Stimulated activated naive CD8-positive, alpha-beta T cell treated with anti-CD3 and anti-CD28 coated beads, Interleukin-15, amount 100 ng/mL, for 72 hours (primary cell): ENCODE measurements around the gene TMEM120B.
"Not testable (repeated sequence)": the region's sequence is repeated elsewhere in the genome, so short reads cannot be mapped to it uniquely, and the experiment has no call there.

Experiments used
- ATAC-seq: fragments of 150-1000 bp; cut with Tn5 transposase; 2 replicates; pipeline ENCODE4 v1.10.0; 2021; ENCODE audit warnings: mild to moderate bottlenecking, moderate library complexity
- DNase-seq, 2 donors: peaks; one replicate each; pipeline ENCODE4 v3.0.0; 2021 to 2022
- H3K27ac Mint-ChIP-seq, 2 donors: one replicate each; pipeline ENCODE4 v1.8.0; 2022; ENCODE audit warnings: mild to moderate bottlenecking in 2 of 2, mixed read lengths in 2 of 2, moderate library complexity in 2 of 2
- H3K27me3 Mint-ChIP-seq: one replicate; pipeline ENCODE4 v1.8.0; 2022; ENCODE audit warnings: mixed read lengths
- H3K4me1 Mint-ChIP-seq: one replicate; pipeline ENCODE4 v1.8.0; 2022; ENCODE audit warnings: mild to moderate bottlenecking, mixed read lengths
- H3K4me3 Mint-ChIP-seq, 2 donors: one replicate each; pipeline ENCODE4 v1.8.0; 2022; ENCODE audit warnings: mild to moderate bottlenecking in 2 of 2, mixed read lengths in 2 of 2, moderate library complexity in 1 of 2
- H3K9me3 Mint-ChIP-seq, 2 donors: one replicate each; pipeline ENCODE4 v1.8.0; 2022; ENCODE audit warnings: mixed read lengths in 2 of 2

The TMEM120B gene

GRCh38 chr12:121750507-121750955 lies 38.0 kb downstream of the TMEM120B start:
- DNase-seq (no peak), ATAC-seq (peak; percentile 72)
- H3K27ac Mint-ChIP-seq: no peak overlapping the region
- H3K27me3 Mint-ChIP-seq: no peaks in the 10 kb centered on the region
- no peaks in the 10 kb centered on the region for H3K9me3 Mint-ChIP-seq
- H3K4me3 Mint-ChIP-seq: no peak overlapping the region
- H3K4me1 Mint-ChIP-seq: peaks cover 16% of the 10 kb centered on the region

DNA sequence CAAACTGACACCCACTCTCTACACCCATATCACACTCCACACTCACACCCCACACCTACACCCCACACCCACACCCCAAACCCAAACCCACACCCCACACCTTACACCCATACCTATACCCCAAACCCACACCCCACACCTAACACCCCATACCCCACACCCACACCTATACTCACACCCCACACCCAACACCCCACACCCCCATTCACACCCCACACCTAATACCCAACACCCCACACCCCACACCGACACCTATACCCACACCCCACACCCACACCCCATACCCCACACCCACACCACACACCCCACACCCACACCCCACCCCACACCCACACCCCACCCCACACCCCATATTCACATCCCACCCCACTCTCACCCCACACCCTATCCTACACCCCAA lies 38.5 kb downstream of the TMEM120B start:
- DNase-seq: no peak
- Mint-ChIP-seq H3K4me1 (peaks cover 21% of the 10 kb centered on the region), H3K27me3 (no peaks in the 10 kb centered on the region), H3K9me3 (no peaks in the 10 kb centered on the region), H3K4me3 (no peak overlapping the region), H3K27ac (no peak overlapping the region)
- ATAC-seq: peak; percentile 74

DNA sequence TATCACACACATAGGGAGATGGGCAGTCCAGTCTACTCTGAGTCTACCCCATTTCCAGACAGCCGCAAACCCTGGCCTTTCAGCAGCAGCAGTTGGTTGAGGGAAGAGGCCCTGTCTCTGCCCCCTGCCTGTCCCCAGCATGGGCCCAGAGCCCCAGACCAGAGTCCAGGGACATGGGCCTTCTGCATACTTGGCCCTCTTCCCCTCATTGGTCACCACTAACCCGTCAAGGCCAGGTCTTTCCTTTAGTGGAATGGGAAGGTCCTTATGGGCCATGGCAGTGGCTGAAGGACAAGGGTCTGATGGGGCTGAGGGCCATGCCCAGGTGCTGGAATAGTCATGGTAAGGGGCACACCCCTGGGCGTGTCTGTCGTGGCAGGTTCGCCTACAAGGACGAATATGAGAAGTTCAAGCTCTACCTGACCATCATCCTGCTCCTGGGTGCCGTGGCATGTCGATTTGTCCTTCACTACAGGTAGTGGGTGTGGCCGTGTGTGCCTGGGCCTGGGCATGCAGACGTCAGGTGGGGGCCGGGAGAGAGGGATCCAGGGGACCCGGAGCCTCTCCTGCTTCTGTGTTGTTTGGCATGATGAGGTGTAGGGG lies 39.3 kb downstream of the TMEM120B start:
- H3K27me3 Mint-ChIP-seq: no peaks in the 10 kb centered on the region
- H3K4me3 Mint-ChIP-seq: no peak overlapping the region

DNA sequence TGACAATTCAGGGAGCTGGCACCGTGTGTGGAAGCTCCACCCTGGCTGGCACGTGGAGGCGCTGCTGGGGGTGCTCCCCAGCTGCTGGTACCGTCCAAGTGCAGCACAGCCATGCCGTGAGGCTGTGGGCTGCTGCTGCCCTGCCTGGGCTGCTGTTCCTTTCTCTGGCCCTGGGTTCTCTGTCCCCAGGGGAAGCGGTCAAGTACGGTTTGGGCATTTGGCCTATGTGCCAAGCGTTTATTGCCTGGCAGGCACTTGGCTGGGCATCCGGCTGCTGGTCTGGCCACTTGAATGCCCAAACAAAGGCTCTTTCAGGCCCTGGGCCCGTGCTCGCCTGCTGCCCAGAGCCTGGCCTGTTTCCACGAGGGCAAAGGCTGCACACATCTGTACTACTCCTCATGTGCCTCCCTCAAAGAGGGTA lies 41.3 kb downstream of the TMEM120B start:
- Mint-ChIP-seq H3K9me3 (no peaks in the 10 kb centered on the region), H3K4me1 (peaks cover 23% of the 10 kb centered on the region), H3K27ac (no peak overlapping the region), H3K27me3 (no peaks in the 10 kb centered on the region), H3K4me3 (no peak overlapping the region)
- ATAC-seq (no peak), DNase-seq (no peak)

More for the DNA sequence above, 39.3 kb downstream of the TMEM120B start:
- DNase-seq (no peak), ATAC-seq (no peak)
- no peaks in the 10 kb centered on the region for H3K9me3 Mint-ChIP-seq
- no peak overlapping the region for H3K27ac Mint-ChIP-seq
- peaks cover 29% of the 10 kb centered on the region for H3K4me1 Mint-ChIP-seq

- Mint-ChIP-seq H3K27ac (peak overlapping the region in 1 of 2 donors; percentile 23), H3K9me3 (no peaks in the 10 kb centered on the region), H3K4me3 (no peak overlapping the region), H3K4me1 (peaks cover 21% of the 10 kb centered on the region), H3K27me3 (no peaks in the 10 kb centered on the region)
- ATAC-seq: no peak
- DNase-seq: no peak
Observed at GRCh38 chr12:121754836-121755235, 42.3 kb downstream of the TMEM120B start.

- ATAC-seq: no peak
- Mint-ChIP-seq H3K9me3 (no peaks in the 10 kb centered on the region), H3K4me3 (no peak overlapping the region), H3K27me3 (no peaks in the 10 kb centered on the region), H3K4me1 (peaks cover 21% of the 10 kb centered on the region), H3K27ac (peak overlapping the region; percentile 22 to 75)
- no peak for DNase-seq
Observed at GRCh38 chr12:121755591-121755990, 43.0 kb downstream of the TMEM120B start.

DNA sequence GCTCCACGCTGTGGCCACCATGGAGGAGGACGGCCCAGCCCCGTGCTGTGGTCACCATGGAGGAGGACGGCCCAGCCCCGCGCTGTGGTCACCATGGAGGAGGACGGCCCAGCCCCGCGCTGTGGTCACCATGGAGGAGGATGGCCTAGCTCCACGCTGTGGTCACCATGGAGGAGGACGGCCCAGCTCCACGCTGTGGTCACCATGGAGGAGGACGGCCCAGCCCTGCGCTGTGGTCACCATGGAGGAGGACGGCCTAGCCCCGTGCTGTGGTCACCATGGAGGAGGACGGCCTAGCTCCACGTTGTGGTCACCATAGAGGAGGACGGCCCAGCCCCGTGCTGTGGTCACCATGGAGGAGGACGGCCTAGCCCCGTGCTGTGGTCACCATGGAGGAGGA lies 46.0 kb downstream of the TMEM120B start:
- peaks cover 21% of the 10 kb centered on the region for H3K4me1 Mint-ChIP-seq
- not testable (repeated sequence) for H3K27me3 Mint-ChIP-seq, H3K4me3 Mint-ChIP-seq, H3K9me3 Mint-ChIP-seq, DNase-seq, H3K27ac Mint-ChIP-seq, ATAC-seq

- no peaks in the 10 kb centered on the region for H3K27me3 Mint-ChIP-seq
- H3K9me3 Mint-ChIP-seq: no peaks in the 10 kb centered on the region
- peaks cover 6% of the 10 kb centered on the region for H3K4me1 Mint-ChIP-seq
- DNase-seq (no peak), ATAC-seq (no peak)
- no peak overlapping the region for H3K27ac Mint-ChIP-seq
- H3K4me3 Mint-ChIP-seq: no peak overlapping the region
Observed at GRCh38 chr12:121762269-121762668, 49.7 kb downstream of the TMEM120B start.

GRCh38 chr12:121764808-121765207 lies 52.3 kb downstream of the TMEM120B start:
- DNase-seq (no peak), ATAC-seq (no peak)
- Mint-ChIP-seq H3K4me3 (no peak overlapping the region), H3K9me3 (no peaks in the 10 kb centered on the region), H3K27ac (no peak overlapping the region), H3K4me1 (peaks cover 6% of the 10 kb centered on the region), H3K27me3 (no peaks in the 10 kb centered on the region)

- Mint-ChIP-seq H3K9me3 (no peaks in the 10 kb centered on the region), H3K4me1 (peaks cover 6% of the 10 kb centered on the region), H3K27me3 (no peaks in the 10 kb centered on the region), H3K27ac (peak overlapping the region in 1 of 2 donors; percentile 88), H3K4me3 (no peak overlapping the region)
- ATAC-seq (no peak), DNase-seq (no peak)
Observed at GRCh38 chr12:121765573-121765972, 53.0 kb downstream of the TMEM120B start.

GRCh38 chr12:121766290-121767039 lies 53.9 kb downstream of the TMEM120B start:
- no peak overlapping the region for H3K27ac Mint-ChIP-seq
- H3K27me3 Mint-ChIP-seq: no peaks in the 10 kb centered on the region
- no peaks in the 10 kb centered on the region for H3K9me3 Mint-ChIP-seq
- no peak for DNase-seq
- peaks cover 6% of the 10 kb centered on the region for H3K4me1 Mint-ChIP-seq
- H3K4me3 Mint-ChIP-seq: no peak overlapping the region
- ATAC-seq: peak; percentile 57

DNA sequence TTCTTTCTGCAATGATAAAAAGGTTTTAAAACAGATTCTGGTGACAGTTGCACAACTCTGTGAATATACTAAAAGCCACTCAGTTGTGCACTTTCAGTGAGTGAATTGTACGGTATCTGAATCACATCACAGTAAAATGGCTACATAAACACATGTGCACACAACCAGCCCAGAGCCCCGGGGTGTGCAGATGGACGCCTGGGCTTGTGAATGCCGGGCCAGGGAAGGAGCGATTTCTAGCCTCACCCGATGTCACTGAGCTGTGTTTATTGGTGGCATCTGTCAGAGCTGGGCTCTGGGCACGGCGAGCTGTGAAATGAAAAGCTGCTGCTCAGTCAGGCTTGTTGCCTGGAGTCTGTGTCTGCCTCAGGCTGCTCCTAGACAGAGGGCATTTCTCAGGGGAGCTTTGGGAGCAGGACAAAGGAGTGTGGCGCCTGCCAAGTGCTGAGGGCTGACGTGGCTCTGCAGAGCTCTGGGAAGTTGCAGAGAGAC lies 55.0 kb downstream of the TMEM120B start:
- peaks cover 6% of the 10 kb centered on the region for H3K4me1 Mint-ChIP-seq
- H3K27me3 Mint-ChIP-seq: no peaks in the 10 kb centered on the region
- H3K27ac Mint-ChIP-seq: no peak overlapping the region
- ATAC-seq (no peak), DNase-seq (no peak)
- H3K4me3 Mint-ChIP-seq: no peak overlapping the region
- H3K9me3 Mint-ChIP-seq: no peaks in the 10 kb centered on the region

DNA sequence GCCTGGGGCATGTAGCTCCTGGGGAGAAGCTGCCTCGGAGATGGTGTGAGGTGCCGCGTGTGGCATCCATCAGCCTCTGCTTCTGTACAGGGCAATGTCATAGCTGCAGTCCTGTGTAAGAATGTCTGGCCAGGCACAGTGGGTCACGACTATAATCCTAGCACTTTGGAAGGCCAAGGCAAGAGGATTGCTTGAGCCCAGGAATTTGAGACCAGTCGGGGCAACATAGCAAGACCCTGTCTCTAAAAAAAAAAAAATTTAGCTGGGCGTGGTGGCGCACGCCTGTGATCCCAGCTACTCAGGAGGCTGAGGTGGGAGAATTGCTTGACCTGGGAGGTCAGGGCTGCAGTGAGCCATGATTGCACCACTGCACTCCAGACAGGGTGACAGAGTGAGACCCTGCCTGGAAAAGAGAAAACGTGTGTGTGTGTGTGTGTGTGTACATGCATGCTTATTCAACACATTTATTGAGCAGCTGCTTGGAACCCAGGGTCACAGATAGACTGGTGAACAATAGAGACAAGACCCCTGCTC lies 56.8 kb downstream of the TMEM120B start:
- no peaks in the 10 kb centered on the region for H3K9me3 Mint-ChIP-seq
- peaks cover 15% of the 10 kb centered on the region for H3K4me1 Mint-ChIP-seq
- no peak overlapping the region for H3K4me3 Mint-ChIP-seq
- DNase-seq: no peak
- H3K27ac Mint-ChIP-seq: peak overlapping the region in 1 of 2 donors; percentile 16
- no peaks in the 10 kb centered on the region for H3K27me3 Mint-ChIP-seq
- ATAC-seq: no peak

GRCh38 chr12:121769831-121770301 lies 57.3 kb downstream of the TMEM120B start:
- DNase-seq: no peak
- H3K27ac Mint-ChIP-seq: peak overlapping the region in 1 of 2 donors; percentile 16
- peaks cover 15% of the 10 kb centered on the region for H3K4me1 Mint-ChIP-seq
- no peaks in the 10 kb centered on the region for H3K27me3 Mint-ChIP-seq
- no peak for ATAC-seq
- no peaks in the 10 kb centered on the region for H3K9me3 Mint-ChIP-seq
- H3K4me3 Mint-ChIP-seq: no peak overlapping the region

GRCh38 chr12:121770388-121770787 lies 57.8 kb downstream of the TMEM120B start:
- no peak for DNase-seq
- ATAC-seq: no peak
- peaks cover 15% of the 10 kb centered on the region for H3K4me1 Mint-ChIP-seq
- no peak overlapping the region for H3K4me3 Mint-ChIP-seq
- no peaks in the 10 kb centered on the region for H3K9me3 Mint-ChIP-seq
- no peak overlapping the region for H3K27ac Mint-ChIP-seq
- H3K27me3 Mint-ChIP-seq: no peaks in the 10 kb centered on the region
